Measurements from ENCODE around the gene CCSER2. TPM values are rescaled to one million over a fixed set of nuclear protein-coding genes. Genes with fewer than 3 reads are reported as not detected.

The CCSER2 gene
- total and polyA plus RNA-seq, 8 donors = 7.0 to 87.9 (median 27.1) TPM

DNA sequence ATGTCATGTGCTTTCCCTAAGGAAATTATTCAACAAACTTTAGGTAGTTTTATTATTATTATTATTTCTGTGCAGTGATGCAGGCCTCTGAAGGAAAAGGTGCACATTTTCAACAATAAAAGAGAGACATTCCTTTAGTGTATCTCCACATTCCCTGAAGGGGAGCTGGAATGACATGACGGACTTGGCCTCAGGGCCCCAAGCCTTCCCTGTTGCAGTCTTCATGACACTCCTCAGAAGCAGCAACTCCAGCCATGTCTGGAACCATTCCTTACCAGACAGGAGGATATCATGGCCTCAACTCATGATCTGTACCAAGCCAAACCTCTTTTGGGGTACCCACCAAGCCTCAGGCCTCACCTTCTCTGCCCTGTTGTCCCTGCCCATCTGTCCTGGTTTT lies 35.2 kb upstream of the CCSER2 start:
- no peak for DNase-seq
- intact Hi-C loops (cut with DNase I; ENCODE audit: low total_unique reads) = no loop called here
- no peak for TF ChIP-seq POLR2A (IDR thresholded peaks at IDR 0.05)
- TF ChIP-seq POLR2AphosphoS5 (IDR thresholded peaks at IDR 0.05) = no peak
- TF ChIP-seq, protein P1, sequence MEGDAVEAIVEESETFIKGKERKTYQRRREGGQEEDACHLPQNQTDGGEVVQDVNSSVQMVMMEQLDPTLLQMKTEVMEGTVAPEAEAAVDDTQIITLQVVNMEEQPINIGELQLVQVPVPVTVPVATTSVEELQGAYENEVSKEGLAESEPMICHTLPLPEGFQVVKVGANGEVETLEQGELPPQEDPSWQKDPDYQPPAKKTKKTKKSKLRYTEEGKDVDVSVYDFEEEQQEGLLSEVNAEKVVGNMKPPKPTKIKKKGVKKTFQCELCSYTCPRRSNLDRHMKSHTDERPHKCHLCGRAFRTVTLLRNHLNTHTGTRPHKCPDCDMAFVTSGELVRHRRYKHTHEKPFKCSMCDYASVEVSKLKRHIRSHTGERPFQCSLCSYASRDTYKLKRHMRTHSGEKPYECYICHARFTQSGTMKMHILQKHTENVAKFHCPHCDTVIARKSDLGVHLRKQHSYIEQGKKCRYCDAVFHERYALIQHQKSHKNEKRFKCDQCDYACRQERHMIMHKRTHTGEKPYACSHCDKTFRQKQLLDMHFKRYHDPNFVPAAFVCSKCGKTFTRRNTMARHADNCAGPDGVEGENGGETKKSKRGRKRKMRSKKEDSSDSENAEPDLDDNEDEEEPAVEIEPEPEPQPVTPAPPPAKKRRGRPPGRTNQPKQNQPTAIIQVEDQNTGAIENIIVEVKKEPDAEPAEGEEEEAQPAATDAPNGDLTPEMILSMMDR (IDR thresholded peaks at IDR 0.05) = no peak
- TF ChIP-seq EP300 (IDR thresholded peaks at IDR 0.05) = no peak
- Histone ChIP-seq H3K4me1 (no peaks in the 10 kb centered on the region), H3K27me3 (peaks cover 0 to 4% (median 0%) of the 10 kb centered on the region in 3 donors), H3K36me3 (no peaks in the 10 kb centered on the region), H3K9me3 (no peaks in the 10 kb centered on the region), H3K4me3 (no peak overlapping the region), H3K27ac (no peak overlapping the region)
- 81 to 100% (median 92%) methylated on average over 1 of the region's 1 CpG for WGBS, 5 donors

DNA sequence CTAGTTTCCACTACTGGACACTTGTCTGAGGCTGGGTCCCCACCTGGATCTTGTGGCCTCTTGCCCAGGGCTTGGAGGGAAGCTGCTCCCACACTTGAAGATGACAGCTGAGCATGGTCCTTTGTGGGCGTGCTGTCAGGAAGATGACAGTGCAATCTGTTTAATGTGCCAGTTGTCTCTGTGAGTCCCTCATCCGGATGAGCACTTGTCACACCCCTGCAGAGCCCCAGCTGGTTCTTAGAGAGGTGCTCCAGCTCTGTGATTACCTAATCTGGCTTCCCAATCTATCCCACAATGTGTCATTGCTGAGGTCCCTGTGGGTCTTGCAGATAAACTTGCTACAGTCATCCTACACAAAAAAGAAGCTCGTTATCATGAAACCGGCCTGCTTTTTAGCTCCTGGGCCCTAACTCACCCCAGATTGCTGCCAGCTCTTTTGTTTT lies 34.8 kb upstream of the CCSER2 start:
- intact Hi-C loops (cut with DNase I; ENCODE audit: low total_unique reads) = no loop called here
- TF ChIP-seq EP300 (IDR thresholded peaks at IDR 0.05) (no peak), POLR2AphosphoS5 (IDR thresholded peaks at IDR 0.05) (no peak), POLR2A (IDR thresholded peaks at IDR 0.05) (no peak)
- TF ChIP-seq, protein P1 (IDR thresholded peaks at IDR 0.05) = no peak
- H3K4me1 ChIP-seq = no peaks in the 10 kb centered on the region
- H3K27me3 ChIP-seq = no peaks in the 10 kb centered on the region
- DNase-seq = no peak
- H3K9me3 ChIP-seq = no peaks in the 10 kb centered on the region
- H3K27ac ChIP-seq = no peak overlapping the region
- no peaks in the 10 kb centered on the region for H3K36me3 ChIP-seq
- WGBS, 5 donors = 41 to 59% (median 47%) methylated on average over 4 of the region's 4 CpGs
- H3K4me3 ChIP-seq = no peak overlapping the region

DNA sequence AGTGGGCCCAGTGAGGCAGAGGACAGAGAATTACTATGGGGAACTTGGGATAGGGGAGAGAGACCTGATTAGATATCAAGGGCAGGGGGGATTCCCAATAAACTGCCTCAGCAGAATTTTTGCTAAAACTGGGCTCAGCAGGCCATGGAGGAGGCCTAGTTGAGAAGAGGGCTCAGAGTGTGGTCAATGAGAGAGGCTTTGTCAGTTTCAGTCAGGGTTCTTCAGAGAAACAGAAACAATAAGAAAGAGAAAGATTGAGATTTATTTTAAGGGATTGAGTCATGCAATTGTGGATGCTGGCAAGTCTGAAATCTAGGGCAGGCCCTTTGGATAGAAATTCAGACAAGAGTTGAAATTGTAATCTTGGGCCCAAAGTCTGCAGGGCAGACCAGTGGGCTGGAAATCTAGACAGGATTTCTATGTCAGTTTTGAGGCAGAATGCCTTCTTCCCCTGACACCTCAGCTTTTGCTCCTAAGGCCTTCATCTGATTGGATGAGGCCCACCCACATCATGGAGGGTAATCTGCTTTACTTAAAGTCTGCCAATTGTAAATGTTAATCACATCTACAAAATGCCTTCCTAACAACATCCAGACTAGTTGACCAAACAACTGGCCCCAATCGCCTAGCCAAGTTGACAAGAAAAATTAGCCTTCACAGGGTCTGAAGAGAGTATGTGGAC lies 33.5 kb upstream of the CCSER2 start:
- Histone ChIP-seq H3K4me1 (no peaks in the 10 kb centered on the region), H3K27ac (no peak overlapping the region), H3K27me3 (peaks cover 0 to 3% (median 0%) of the 10 kb centered on the region in 3 donors), H3K36me3 (no peaks in the 10 kb centered on the region), H3K4me3 (no peak overlapping the region), H3K9me3 (no peaks in the 10 kb centered on the region)
- intact Hi-C loops (cut with DNase I; ENCODE audit: low total_unique reads) = no loop called here
- DNase-seq = no peak
- WGBS, 5 donors = 67 to 100% (median 94%) methylated on average over 1 of the region's 1 CpG
- TF ChIP-seq, protein P1 (IDR thresholded peaks at IDR 0.05) = no peak
- TF ChIP-seq EP300 (IDR thresholded peaks at IDR 0.05) (no peak), POLR2A (IDR thresholded peaks at IDR 0.05) (no peak), POLR2AphosphoS5 (IDR thresholded peaks at IDR 0.05) (no peak)

DNA sequence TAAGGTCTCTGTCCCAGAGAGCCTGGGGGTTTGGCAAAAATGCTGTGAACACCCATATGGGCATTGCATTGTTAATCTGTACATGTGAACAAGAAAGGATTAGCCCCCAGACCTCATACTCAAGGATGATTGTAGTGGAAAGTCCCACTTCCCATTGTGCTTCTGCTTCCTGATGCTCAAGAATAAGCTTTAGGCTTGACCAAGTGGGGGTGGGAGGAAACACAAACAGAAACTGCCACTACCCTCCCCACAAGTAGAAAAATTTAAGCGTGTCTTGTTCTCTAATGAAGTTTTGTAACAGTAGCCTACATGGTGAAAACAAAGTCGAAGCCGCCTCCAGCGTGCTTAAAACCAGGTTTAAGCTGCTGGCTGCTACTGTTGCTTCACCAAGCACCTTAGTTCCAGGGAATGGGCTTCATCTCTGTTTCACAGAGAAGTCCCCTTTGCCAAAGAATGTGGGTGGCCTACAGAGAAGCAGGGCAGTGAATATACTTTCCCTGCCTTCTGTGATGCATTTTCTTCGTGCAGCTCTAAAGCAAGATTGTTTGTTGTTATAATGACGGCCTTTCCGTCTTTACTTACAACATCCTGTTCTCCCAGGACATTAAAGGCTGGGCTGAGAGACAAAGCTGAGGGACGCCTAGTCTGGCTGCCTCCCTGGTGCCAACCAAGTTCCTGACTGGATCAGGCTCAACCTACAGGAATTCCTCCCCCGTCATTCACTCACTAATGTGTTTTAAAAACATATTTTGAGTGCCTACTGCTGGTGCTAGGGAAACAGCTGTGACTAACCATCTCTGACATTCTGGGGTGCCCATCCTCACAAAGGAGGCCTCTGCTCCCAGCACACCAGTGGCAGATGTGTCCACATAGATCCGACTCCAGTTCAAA lies 32.1 kb upstream of the CCSER2 start:
- peaks cover 0 to 5% (median 0%) of the 10 kb centered on the region in 3 donors for H3K27me3 ChIP-seq
- no peak overlapping the region for H3K27ac ChIP-seq
- intact Hi-C loops (cut with DNase I; ENCODE audit: low total_unique reads) = no loop called here
- TF ChIP-seq EP300 (IDR thresholded peaks at IDR 0.05) (no peak), POLR2AphosphoS5 (IDR thresholded peaks at IDR 0.05) (no peak)
- TF ChIP-seq, protein P1 (IDR thresholded peaks at IDR 0.05) = no peak
- no peaks in the 10 kb centered on the region for H3K36me3 ChIP-seq
- H3K4me3 ChIP-seq = no peak overlapping the region
- DNase-seq = peak in 1 of 2 donors; percentile 19
- H3K4me1 ChIP-seq = no peaks in the 10 kb centered on the region
- no peaks in the 10 kb centered on the region for H3K9me3 ChIP-seq
- 58 to 68% (median 60%) methylated on average over 10 of the region's 10 CpGs for WGBS, 5 donors
